ACC112 (cell line): ENCODE data around the gene CCDC106.

Experiments
- H2AFZ ChIP-seq: fragments of 200-600 bp; sonication (generic); one replicate; pipeline ENCODE4 v1.6.0; 2017; ENCODE audit warnings: antibody characterized with exemption, low read length; ENCODE audit not compliant: unreplicated experiment
- H3K27ac ChIP-seq: fragments of 200-600 bp; sonication (generic); 2 replicates; pipeline ENCODE4 v1.5.1; 2014; ENCODE audit warnings: low read depth, mild to moderate bottlenecking, antibody characterized with exemption, low read length, moderate library complexity
- H3K27me3 ChIP-seq: fragments of 200-600 bp; sonication (generic); 2 replicates; pipeline ENCODE4 v1.6.1; 2014; ENCODE audit warnings: mild to moderate bottlenecking, antibody characterized with exemption, low read length, moderate library complexity, mixed read lengths; ENCODE audit not compliant: insufficient read depth
- H3K36me3 ChIP-seq: fragments of 200-600 bp; sonication (generic); 2 replicates; pipeline ENCODE4 v1.6.1; 2016; ENCODE audit warnings: mild to moderate bottlenecking, antibody characterized with exemption, low read length, moderate library complexity, mixed read lengths; ENCODE audit not compliant: insufficient read depth
- H3K4me1 ChIP-seq: fragments of 200-600 bp; sonication (generic); one replicate; pipeline ENCODE4 v1.6.1; 2016; ENCODE audit warnings: low read length, mixed read lengths; ENCODE audit not compliant: insufficient read depth, unreplicated experiment, control insufficient read depth
- H3K4me3 ChIP-seq: fragments of 200-600 bp; sonication (generic); 2 replicates; pipeline ENCODE4 v1.5.1; 2014; ENCODE audit warnings: mild to moderate bottlenecking, low read depth, low read length
- H3K79me2 ChIP-seq: fragments of 200-600 bp; sonication (generic); one replicate; pipeline ENCODE4 v1.6.0; 2016; ENCODE audit warnings: low read length; ENCODE audit not compliant: control insufficient read depth, unreplicated experiment, insufficient read depth

Gene CCDC106

DNA sequence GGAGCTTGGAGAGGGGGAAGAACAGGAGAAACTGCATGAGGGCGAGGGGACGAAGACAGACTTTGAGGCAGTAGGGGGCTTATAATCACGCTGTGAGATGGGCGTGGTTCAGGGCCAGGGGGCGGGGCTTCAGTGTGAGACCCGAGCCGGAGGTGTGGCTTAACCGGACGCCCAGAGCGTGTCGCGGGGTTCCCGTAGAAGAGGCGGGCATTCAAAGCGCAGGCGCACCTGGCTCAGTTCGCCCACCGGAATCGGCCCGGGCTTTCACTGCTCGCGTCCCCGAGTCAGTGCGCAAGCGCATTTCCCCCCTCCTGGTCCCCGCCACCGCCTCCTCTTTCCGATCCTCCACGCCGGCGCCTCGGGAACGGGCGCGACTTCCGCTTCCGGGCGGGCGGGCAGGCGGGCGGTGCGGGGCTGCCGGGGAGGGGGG is 42.8 kb upstream of the CCDC106 start:
- H3K36me3 ChIP-seq, result peaks cover 10% of the 10 kb centered on the region; the same call in 1 of the 2 replicates
- H3K4me3 ChIP-seq, result peak overlapping the region; percentile 92
- no peaks in the 10 kb centered on the region for H3K27me3 ChIP-seq
- H3K79me2 ChIP-seq, result peaks cover 22% of the 10 kb centered on the region
- peaks cover 7% of the 10 kb centered on the region for H3K4me1 ChIP-seq
- no peak overlapping the region for H2AFZ ChIP-seq
- H3K27ac ChIP-seq, result peak overlapping the region; percentile 78

DNA sequence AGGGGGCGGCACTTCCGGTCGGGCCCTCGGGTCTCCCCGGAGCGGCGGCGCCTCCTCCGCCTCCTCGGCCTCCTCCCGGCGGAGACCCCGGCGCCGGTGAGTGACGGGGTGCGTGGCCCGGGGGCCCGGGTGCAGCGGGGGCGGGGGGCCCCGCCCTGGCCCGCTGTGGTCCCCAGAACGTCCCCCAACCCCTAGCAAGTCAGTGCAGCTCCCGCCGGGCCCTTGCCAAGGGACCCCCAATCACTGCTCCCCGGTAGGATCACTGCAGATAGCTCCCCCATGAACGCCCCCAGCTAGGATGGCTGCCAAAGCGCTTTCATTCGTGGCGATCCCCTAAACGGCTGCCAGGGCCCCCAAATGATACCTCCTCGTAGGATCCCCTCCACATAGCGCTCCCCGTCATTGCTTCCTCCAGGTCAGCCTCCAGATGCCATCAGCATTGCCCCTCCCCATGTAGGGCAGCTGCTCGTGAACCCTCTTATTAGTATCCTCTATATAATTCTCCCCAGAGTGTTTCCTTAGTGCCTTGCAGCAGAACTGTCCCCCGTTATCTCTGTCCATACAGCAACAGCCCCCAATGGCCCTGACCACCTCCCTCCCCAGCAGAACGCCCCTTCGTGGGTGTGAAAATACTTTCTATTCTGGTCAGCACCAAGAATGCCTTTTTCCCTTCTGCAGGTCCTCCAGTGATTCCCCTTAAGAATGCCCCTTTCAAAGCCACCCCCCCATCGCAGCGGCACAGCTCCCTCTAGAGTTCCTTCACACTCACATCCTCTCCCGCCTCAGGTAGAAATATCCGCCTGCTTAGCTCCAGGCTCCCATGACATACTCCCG is 42.2 kb upstream of the CCDC106 start, which contains the start of gene ZNF865:
TSS of gene ZNF865 (plus strand) at position 11 of the 834 bp plus-strand sequence. CDS start 7,972 bp downstream, outside the sequence.
- H2AFZ ChIP-seq, result no peak within 1 kb of the TSS
- H3K4me3 ChIP-seq, result peak within 1 kb of the TSS; percentile 92
- H3K36me3 ChIP-seq, result peaks cover 10% of the 10 kb centered on the region; the same call in 1 of the 2 replicates
- no peaks in the 10 kb centered on the region for H3K27me3 ChIP-seq
- H3K79me2 ChIP-seq, result peaks cover 22% of the 10 kb centered on the region
- H3K27ac ChIP-seq, result peak within 1 kb of the TSS; percentile 78
- H3K4me1 ChIP-seq, result peaks cover 7% of the 10 kb centered on the region

DNA sequence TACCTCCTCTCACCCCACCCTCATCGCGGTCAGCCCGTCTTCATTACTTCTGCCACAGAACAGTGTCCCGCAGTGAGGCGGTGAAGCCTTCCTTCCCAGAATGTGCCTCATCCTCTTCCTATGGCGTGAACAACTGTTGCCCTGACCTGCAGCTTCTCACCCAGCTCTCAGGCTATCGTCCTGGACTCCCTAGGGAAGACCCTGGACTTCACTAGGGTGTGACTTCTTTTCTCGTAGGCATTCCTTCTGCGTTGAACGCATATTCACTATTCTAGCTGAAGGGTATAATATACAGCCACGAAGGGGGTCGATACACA is 41.6 kb upstream of the CCDC106 start:
- no peak overlapping the region for H3K27ac ChIP-seq
- peaks cover 10% of the 10 kb centered on the region; the same call in 1 of the 2 replicates for H3K36me3 ChIP-seq
- H3K79me2 ChIP-seq, result peaks cover 25% of the 10 kb centered on the region
- H3K4me3 ChIP-seq, result peak overlapping the region; percentile 92
- H2AFZ ChIP-seq, result no peak overlapping the region
- H3K27me3 ChIP-seq, result no peaks in the 10 kb centered on the region
- H3K4me1 ChIP-seq, result peaks cover 7% of the 10 kb centered on the region

DNA sequence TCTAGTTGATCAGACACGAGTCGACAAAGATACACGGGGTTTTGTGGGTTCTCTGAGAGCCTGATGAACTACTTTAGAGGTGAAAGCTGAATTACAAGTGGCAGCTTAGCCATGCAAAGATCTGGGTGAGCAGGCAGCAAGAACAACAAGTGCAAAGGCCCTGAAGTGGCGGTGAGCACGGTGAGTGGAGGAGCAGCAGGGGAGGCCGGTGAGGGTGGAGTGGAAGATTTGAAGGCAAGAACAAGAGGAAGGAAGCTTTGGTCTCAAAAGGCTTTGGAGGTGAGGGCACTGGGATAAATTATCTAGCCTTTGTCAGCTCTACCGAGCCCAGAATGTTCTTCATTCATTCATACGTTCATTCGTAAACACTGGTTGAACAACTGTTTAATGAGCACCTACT is 41.2 kb upstream of the CCDC106 start:
- no peak overlapping the region for H3K27ac ChIP-seq
- peaks cover 7% of the 10 kb centered on the region for H3K4me1 ChIP-seq
- no peak overlapping the region for H2AFZ ChIP-seq
- H3K36me3 ChIP-seq, result peaks cover 10% of the 10 kb centered on the region; the same call in 1 of the 2 replicates
- peak overlapping the region; percentile 92 for H3K4me3 ChIP-seq
- no peaks in the 10 kb centered on the region for H3K27me3 ChIP-seq
- H3K79me2 ChIP-seq, result peaks cover 25% of the 10 kb centered on the region

DNA sequence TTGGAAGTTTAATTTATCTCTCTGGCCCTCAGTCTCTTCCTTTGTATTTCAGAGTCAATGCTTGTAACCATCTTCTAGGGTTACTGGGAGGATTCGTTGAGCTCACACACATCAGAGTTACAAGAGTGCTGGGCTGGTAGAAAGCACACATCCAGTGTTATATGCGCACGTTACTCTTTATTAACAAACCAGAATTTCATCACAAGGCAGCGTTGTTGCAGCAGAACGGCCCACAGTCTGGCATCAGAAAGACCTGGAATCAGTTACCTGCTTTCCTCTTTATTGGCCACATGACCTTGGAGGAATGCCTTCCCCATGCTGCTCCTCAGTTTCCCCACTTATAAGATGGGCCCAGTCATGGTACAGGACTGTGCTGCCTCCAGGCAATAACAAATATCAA is 38.7 kb upstream of the CCDC106 start:
- Histone ChIP-seq H3K4me3 (no peak overlapping the region), H2AFZ (no peak overlapping the region), H3K4me1 (peaks cover 7% of the 10 kb centered on the region), H3K36me3 (peaks cover 10% of the 10 kb centered on the region; the same call in 1 of the 2 replicates), H3K27ac (no peak overlapping the region), H3K79me2 (peaks cover 27% of the 10 kb centered on the region), H3K27me3 (no peaks in the 10 kb centered on the region)

DNA sequence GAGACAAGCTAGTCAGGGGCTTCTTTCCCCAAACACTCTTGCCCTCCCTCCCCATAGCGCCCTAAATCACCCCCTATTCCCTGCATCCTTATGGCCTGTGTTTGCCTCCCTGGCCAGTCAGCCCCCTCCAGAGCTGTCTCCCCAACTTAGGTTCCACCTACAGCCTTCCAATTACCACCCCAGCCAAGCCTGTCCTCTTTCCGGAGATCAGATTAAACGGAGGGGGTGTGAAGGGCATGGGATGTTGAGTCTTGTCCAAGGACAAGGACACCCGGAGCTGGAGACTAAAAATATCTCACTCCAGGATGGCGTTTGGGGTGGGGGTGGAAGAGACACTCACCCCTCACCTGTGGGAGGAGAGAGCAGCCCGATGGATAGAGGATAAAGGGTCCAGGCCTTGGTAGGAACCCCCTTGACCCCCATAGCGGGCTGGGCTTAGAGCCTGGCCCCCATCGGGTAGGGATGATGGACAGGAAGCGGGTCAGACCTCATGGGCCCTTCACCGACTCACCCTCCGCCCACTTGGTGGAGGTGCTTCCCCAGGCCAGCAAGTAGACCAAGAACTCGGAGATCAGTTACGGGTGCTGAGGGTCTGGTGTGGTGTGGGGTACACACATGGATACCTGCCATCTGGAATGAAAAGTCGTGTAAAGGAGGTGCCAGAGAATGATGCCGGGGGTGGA is 36.6 kb upstream of the CCDC106 start:
- Histone ChIP-seq H3K79me2 (peaks cover 26% of the 10 kb centered on the region), H3K27me3 (no peaks in the 10 kb centered on the region), H3K27ac (no peak overlapping the region), H2AFZ (no peak overlapping the region), H3K4me3 (no peak overlapping the region), H3K4me1 (peaks cover 6% of the 10 kb centered on the region), H3K36me3 (peaks cover 10% of the 10 kb centered on the region; the same call in 1 of the 2 replicates)

DNA sequence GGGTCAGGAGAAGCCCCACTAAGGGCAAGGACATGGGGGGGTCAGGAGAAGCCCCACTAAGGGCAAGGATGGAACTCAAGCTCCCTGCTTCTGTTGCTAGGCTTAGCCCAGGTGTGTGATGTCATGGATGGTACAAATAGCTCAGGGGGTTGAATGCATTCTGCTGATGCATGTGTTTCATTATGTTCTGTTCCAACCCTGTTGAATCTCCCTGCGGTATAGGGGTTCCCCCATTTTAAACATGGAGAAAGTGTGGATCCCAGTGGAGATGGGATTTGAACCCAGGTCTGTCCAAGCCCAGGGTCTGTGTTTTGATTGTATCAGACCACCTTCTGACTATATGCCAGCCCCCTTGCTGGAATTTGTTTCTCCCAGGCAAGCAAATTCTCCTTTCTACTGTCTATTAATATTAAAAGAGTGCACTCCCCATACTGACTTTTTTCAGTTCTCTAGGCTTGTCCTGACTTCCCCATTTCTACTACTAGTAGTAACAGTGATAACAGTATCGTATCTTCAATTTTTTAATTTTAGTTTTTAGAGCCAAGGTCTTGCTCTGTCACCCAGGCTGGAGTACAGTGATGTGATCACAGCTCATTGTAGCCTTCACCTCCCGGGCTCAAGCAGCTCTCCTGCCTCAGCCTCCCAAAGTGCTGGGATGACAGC is 35.9 kb upstream of the CCDC106 start:
- H2AFZ ChIP-seq, result no peak overlapping the region
- no peaks in the 10 kb centered on the region for H3K4me1 ChIP-seq
- no peak overlapping the region for H3K27ac ChIP-seq
- H3K27me3 ChIP-seq, result no peaks in the 10 kb centered on the region
- H3K79me2 ChIP-seq, result peaks cover 20% of the 10 kb centered on the region
- H3K4me3 ChIP-seq, result no peak overlapping the region
- H3K36me3 ChIP-seq, result peaks cover 10% of the 10 kb centered on the region; the same call in 1 of the 2 replicates

DNA sequence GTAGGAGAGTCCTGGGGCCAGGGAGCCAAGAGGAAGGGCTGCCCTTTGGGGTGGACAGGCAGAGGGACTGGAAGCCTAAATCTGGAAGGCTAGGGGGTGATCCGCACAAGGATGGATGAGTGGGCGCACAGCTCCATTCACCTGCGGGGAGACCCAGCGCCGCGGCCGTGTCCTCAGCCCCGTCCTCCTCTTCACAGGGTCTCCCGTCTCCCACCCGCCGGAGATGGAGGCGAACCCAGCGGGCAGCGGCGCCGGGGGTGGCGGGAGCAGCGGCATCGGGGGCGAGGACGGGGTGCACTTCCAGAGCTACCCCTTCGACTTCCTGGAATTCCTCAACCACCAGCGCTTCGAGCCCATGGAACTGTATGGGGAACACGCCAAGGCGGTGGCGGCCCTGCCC is 34.6 kb upstream of the CCDC106 start:
- Histone ChIP-seq H3K27me3 (no peaks in the 10 kb centered on the region), H3K4me3 (no peak overlapping the region), H2AFZ (no peak overlapping the region), H3K36me3 (peaks cover 10% of the 10 kb centered on the region; the same call in 1 of the 2 replicates), H3K27ac (no peak overlapping the region), H3K79me2 (peaks cover 11% of the 10 kb centered on the region), H3K4me1 (no peaks in the 10 kb centered on the region)

DNA sequence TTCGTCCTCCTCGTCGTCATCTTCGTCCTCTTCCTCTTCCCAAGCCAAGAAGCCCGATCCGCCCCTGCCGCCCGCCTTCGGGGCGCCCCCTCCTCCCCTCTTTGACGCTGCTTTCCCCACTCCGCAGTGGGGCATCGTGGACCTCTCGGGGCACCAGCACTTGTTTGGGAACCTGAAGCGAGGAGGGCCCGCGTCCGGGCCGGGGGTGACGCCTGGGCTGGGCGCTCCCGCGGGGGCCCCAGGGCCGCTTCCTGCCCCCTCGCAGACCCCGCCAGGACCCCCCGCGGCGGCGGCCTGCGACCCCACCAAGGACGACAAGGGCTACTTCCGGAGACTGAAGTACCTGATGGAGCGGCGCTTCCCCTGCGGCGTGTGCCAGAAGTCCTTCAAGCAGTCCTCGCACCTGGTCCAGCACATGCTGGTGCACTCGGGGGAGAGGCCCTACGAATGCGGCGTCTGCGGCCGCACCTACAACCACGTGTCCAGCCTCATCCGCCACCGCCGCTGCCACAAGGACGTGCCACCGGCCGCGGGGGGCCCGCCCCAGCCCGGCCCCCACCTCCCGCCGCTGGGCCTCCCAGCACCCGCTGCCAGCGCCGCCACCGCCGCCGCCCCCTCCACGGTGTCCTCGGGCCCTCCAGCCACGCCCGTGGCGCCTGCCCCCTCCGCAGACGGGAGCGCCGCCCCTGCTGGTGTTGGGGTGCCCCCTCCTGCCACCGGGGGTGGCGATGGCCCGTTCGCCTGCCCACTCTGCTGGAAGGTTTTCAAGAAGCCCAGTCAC is 33.9 kb upstream of the CCDC106 start:
- no peaks in the 10 kb centered on the region for H3K27me3 ChIP-seq
- no peak overlapping the region for H3K27ac ChIP-seq
- H3K4me3 ChIP-seq, result no peak overlapping the region
- H3K79me2 ChIP-seq, result peaks cover 11% of the 10 kb centered on the region
- H2AFZ ChIP-seq, result no peak overlapping the region
- peaks cover 9% of the 10 kb centered on the region; the same call in 1 of the 2 replicates for H3K36me3 ChIP-seq
- no peaks in the 10 kb centered on the region for H3K4me1 ChIP-seq
